Activated naive CD8-positive, alpha-beta T cell treated with anti-CD3 and anti-CD28 coated beads for 36 hours (primary cell): ENCODE measurements around the gene FSTL4. TPM values are rescaled to one million over a fixed set of nuclear protein-coding genes. Genes with fewer than 3 reads are reported as not detected.
A peak's percentile ranks its signal among the peaks of the same experiment; 100 is the strongest.

ENCODE experiments used
- DNase-seq: peaks from one replicate; pipeline ENCODE4 v3.0.0; 2021
- H3K27ac Mint-ChIP-seq: one replicate; pipeline ENCODE4 v1.8.0; 2022; ENCODE audit warnings: mild to moderate bottlenecking, moderate library complexity, mixed read lengths
- H3K27me3 Mint-ChIP-seq: one replicate; pipeline ENCODE4 v1.8.0; 2022; ENCODE audit warnings: mild to moderate bottlenecking, mixed read lengths
- H3K36me3 Mint-ChIP-seq: one replicate; pipeline ENCODE4 v1.8.0; 2021; ENCODE audit warnings: mild to moderate bottlenecking, mixed read lengths
- H3K4me1 Mint-ChIP-seq: one replicate; pipeline ENCODE4 v1.8.0; 2021; ENCODE audit warnings: mixed read lengths
- H3K4me3 Mint-ChIP-seq: one replicate; pipeline ENCODE4 v1.8.0; 2022; ENCODE audit warnings: mild to moderate bottlenecking, moderate library complexity, mixed read lengths
- H3K9me3 Mint-ChIP-seq: one replicate; pipeline ENCODE4 v1.8.0; 2022; ENCODE audit warnings: mixed read lengths
- total RNA-seq, 2 experiments: library from RNA; stranded (reverse); gene quantifications; one replicate each; pipeline ENCODE4 v1.2.3, GENCODE V29; 2021

The FSTL4 gene
- total RNA-seq, 2 experiments from 2014 or later: 0.10 to 0.29 TPM

DNA sequence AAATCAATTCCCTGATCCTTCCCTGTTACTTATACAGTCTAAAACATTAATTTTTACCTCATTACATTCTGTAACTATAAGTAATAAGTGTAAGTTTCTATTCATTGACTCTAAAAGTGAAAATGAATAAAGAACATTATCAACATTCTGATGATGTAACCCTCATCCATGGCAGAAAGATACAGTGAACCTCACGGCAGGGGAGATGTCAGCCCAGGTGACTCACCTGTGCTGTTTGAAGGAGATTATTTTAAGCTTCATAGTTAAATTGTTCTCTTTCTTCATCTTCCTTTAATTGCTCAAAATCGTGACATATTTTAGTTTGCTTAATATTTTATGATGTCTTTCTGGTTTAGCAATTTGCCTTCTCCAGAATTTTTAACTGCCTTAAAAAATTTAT, 268.1 kb downstream of the FSTL4 start:
- Mint-ChIP-seq H3K27ac (no peak overlapping the region), H3K27me3 (no peaks in the 10 kb centered on the region), H3K4me3 (no peak overlapping the region), H3K36me3 (no peaks in the 10 kb centered on the region), H3K9me3 (no peaks in the 10 kb centered on the region), H3K4me1 (no peaks in the 10 kb centered on the region)
- DNase-seq: no peak

DNA sequence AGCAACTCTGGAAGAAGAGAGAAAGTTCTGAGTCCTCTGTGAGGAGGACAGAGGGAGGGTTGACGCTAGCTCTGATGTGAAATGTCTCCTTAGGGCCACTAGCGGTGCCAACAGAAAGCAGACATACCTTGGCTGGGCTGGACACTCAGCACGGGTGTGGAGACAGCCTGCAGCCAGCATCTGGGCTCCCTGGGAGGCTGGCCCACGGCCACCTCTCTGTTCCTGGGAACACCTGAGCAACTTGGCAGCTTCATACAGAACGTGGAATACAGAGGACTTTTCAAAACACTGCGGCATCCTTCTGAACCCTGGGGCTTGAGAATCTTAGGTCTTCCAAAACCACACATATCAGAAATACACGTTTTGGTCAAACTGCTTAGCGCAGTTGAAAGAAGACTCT, 269.1 kb downstream of the FSTL4 start:
- Mint-ChIP-seq H3K4me1 (no peaks in the 10 kb centered on the region), H3K4me3 (no peak overlapping the region), H3K36me3 (no peaks in the 10 kb centered on the region), H3K9me3 (no peaks in the 10 kb centered on the region), H3K27ac (no peak overlapping the region), H3K27me3 (no peaks in the 10 kb centered on the region)
- DNase-seq: no peak

DNA sequence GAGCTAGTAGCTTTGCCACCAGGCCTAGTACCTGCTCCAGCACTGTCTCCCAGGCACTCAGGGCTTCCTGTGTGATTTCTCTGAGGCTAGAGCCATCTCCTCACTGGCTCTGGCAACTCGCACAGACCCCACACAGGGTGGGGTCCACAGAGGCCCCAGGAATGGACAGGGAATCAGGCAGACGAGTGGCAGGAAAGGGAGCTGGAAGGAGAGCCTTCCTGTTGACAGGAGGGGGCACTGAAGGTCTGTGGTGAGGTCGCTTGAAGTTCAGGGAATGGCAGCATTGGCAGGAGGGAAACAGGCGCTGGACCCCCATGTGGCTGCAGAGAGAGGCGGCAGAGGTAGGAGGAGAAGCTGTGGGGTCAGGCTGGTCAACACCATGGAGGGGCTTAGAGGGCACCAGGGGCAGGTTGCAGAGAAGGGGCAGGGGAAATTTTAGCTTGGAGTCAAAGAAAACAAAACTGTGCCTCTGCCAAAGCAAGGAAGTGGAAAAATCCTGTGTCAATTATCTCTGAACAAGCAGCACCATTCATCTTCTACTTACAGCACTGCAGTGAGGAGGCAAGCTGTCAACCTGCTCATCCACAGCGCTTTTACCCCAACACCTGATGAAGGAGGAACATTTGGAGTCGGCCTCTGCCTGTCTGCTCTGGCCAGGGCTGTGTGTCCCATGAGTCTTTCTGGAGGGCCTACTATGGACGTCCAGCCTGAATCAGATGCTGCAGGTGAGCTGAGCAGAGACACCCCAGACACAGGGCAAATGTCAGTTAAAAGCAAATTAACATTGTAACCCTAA, 270.2 kb downstream of the FSTL4 start:
- no peak for DNase-seq
- no peaks in the 10 kb centered on the region for H3K9me3 Mint-ChIP-seq
- H3K4me1 Mint-ChIP-seq: no peaks in the 10 kb centered on the region
- no peak overlapping the region for H3K4me3 Mint-ChIP-seq
- no peak overlapping the region for H3K27ac Mint-ChIP-seq
- H3K36me3 Mint-ChIP-seq: no peaks in the 10 kb centered on the region
- no peaks in the 10 kb centered on the region for H3K27me3 Mint-ChIP-seq

DNA sequence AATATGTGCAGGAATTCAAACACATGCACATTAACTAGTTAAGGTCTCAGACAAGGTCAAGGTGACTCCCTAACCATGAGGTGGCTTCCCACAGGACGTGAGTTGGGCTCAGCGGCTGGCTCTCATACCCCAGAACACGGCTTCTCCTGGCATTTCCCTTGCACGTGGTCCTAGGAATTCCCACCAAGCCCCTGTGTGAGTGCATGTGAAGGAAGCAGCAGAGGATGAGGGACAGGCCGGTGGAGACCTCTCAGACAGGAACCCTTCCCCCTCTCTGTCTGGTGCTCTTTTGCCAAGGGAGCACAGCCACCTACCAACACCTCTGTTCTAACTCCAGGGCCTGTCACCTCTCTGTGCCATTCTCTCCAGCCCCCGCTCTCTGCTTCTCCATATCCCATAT, 271.0 kb downstream of the FSTL4 start:
- no peaks in the 10 kb centered on the region for H3K36me3 Mint-ChIP-seq
- H3K27ac Mint-ChIP-seq: no peak overlapping the region
- DNase-seq: no peak
- no peaks in the 10 kb centered on the region for H3K4me1 Mint-ChIP-seq
- H3K4me3 Mint-ChIP-seq: no peak overlapping the region
- no peaks in the 10 kb centered on the region for H3K9me3 Mint-ChIP-seq
- H3K27me3 Mint-ChIP-seq: no peaks in the 10 kb centered on the region

DNA sequence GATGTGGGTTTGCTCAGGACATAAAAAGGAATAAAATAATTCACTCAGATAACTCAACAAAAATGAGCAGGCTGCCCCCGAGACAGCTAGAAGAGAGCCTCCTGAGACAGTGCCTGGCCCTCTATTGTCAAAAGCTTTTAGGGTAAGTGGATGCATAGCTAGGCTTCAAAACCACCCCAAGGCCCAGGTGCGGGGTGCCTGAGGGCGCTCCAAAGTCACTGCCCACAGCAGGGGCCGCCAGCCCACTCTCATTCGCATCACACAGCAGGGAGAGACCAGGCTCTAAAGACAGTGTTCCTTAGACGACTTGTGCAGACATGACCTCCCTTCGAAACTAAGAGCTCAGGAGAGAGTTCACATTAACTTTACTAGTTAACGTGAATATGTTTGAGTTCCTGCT, 271.5 kb downstream of the FSTL4 start:
- Mint-ChIP-seq H3K36me3 (no peaks in the 10 kb centered on the region), H3K4me3 (no peak overlapping the region), H3K4me1 (no peaks in the 10 kb centered on the region), H3K27ac (no peak overlapping the region), H3K9me3 (no peaks in the 10 kb centered on the region), H3K27me3 (no peaks in the 10 kb centered on the region)
- no peak for DNase-seq

DNA sequence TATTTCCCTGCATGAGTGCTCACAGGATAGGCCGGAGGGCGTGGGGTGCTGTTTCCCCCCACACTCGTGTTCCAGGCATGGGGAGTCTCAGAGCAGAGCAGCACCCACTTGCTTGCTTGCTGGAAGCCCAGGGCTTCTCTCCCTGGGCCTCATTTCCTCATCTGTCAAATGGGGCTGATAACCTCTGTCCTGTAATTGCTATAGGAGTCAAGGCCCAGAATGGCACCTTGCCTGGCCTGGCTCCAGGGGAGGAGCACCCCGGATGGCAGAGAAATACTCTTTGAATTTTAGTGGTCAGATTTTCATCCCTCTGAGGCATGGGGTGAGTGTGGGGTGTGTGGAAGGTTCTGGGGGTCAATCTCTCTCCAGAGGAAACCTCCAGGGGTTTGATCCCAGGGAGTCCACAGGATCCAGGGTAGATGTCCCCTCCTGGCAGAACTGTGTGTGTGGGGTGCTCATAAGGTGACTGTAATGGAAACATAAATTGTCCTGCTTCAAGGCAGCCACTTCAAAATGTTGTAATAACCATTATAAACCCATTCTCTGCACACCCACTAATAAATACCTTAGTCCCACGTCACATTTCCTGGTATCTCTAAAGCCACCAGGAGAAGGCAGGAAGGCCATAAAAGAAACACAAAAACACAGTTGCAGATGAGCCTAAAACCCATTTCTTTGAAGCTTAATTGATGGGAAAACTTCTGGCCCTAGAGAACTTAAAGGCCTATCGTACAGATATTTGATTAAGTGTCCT, 272.2 kb downstream of the FSTL4 start:
- DNase-seq: no peak
- Mint-ChIP-seq H3K36me3 (no peaks in the 10 kb centered on the region), H3K27ac (no peak overlapping the region), H3K4me3 (no peak overlapping the region), H3K4me1 (no peaks in the 10 kb centered on the region), H3K9me3 (no peaks in the 10 kb centered on the region), H3K27me3 (no peaks in the 10 kb centered on the region)

DNA sequence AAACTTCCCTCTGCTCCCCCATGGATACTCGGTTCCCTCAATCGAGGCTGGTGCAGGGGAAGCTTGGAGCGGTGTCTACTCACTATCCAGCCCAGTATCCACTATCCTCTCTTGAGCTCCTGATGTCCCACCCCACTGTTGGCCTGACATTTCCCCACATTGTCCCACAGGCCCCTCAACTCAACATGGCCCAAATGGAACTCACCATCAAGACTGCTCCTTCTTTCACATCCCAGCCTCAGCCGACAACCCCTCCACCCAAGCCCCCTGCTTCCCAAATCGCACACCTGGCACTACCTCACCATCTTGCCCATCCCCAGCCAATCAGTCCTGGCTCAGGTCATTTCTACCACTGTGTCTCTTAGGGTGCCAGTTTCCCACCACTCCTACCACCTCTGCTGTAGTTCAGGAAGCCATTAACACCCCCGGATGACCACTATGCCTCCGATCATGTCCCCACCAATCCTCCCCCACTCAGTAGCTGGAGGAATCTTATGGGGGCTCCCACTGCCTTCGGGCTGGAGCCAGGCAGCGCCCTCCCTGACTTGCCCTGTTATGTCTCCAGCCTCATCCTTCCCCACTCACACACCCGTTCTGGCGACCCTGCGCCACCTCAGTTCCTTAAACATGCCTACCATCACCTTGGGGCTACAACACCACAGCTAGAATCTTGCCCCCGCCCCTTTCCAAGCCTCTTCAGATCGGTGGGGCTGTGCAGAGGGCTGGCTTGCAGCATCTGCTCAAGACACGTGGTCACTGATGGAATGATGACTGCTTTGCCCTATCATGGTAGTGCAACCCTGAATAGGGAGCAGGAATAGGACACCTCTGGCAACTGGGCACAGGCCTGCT, 273.6 kb downstream of the FSTL4 start:
- no peaks in the 10 kb centered on the region for H3K4me1 Mint-ChIP-seq
- no peak overlapping the region for H3K4me3 Mint-ChIP-seq
- no peaks in the 10 kb centered on the region for H3K27me3 Mint-ChIP-seq
- DNase-seq: no peak
- no peak overlapping the region for H3K27ac Mint-ChIP-seq
- no peaks in the 10 kb centered on the region for H3K9me3 Mint-ChIP-seq
- no peaks in the 10 kb centered on the region for H3K36me3 Mint-ChIP-seq

DNA sequence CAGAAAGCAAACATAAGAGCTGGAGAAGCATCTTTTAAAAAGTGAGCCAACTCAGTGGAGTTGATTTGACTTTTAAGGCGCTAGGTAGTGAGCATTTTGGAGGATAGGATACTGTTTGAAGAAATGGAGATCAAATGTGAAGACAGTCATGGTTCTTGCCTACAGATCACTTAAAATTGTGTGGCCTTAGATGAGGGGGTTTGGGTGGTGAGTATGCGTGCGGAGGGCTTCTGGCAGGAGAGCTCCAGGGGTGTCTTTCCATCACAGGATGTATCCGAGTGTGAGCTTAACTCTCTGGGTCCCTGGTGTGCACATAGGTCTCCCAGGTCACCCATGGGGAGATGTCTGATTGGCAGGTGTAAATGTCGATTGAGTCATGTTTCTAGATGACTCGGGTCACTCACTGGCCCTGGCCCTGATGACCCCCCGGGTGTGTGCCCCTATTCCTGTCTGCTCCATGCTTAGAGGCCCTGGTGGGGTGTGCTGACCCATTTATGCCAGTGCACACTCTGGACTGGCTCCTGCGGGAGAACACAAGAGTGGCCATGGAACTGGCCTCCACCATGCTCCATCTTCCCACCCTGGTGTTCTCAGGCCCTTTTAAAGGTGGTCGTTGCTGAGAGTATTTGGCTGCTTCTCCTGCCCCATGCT, 274.4 kb downstream of the FSTL4 start:
- Mint-ChIP-seq H3K36me3 (no peaks in the 10 kb centered on the region), H3K27ac (no peak overlapping the region), H3K9me3 (no peaks in the 10 kb centered on the region), H3K4me1 (peaks cover 5% of the 10 kb centered on the region), H3K27me3 (no peaks in the 10 kb centered on the region), H3K4me3 (no peak overlapping the region)
- DNase-seq: no peak

DNA sequence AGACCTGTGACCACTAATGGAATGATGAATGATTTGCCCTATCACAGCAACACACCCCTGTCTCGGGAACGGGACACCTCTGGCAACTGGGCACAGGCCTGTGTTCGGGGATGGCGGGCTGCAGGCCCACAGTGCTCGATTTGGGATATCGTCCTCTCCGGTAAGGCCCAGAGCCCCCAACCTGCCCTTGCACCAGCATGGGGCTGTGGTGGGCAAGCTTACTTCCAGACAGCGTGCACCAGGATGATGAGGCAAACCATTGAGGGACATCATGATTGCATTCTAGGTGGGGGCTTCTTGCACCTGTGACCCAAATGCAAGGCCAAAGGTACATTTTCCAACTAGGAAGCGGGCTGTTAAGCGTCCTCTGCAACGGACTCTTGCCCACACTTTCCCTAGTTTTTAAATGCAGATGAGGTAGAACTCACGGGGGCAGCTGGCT, 275.4 kb downstream of the FSTL4 start:
- Mint-ChIP-seq H3K4me3 (no peak overlapping the region), H3K27me3 (no peaks in the 10 kb centered on the region), H3K9me3 (no peaks in the 10 kb centered on the region), H3K27ac (no peak overlapping the region), H3K36me3 (no peaks in the 10 kb centered on the region), H3K4me1 (peaks cover 13% of the 10 kb centered on the region)
- DNase-seq: no peak

DNA sequence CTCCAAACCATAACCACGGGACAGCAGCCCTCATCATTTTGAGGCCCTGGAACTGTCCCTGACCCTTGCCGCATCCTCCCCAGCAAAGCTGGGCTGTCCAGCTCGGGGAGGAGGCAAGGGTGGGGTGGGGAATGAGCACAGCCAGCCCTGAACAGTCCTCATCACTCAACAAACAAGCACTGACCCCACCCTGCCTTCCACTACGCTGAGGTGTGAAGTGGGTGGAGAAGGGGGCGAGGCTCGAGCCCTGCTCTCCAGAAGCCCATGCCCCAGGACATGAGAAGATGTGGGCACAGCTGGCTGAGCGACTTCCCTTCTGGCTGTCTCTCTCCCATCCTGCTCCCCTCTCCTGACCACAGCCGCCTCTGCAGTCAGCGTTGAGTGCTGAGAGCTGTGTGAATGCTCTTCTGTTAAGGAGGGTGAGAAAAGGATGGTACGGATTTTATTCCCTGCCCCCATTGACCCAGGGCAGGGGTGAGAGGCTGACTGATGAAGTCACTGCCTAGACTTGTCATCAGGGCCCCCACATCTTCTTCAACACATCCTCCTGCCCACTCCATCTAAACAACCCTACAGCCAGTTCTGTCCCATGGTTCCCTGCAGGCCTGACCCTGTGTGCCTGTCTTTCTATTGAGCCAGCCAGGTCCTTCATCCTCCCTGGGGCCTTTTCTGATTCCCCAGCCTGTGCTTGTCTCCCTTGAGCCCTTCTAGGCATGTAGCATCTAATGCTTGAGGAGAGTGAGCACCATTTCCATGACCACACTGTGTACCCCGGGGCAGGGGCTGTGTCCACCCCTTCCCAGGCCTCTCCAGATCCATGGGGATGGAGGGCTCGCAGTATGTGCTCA, 276.0 kb downstream of the FSTL4 start:
- Mint-ChIP-seq H3K4me1 (peaks cover 19% of the 10 kb centered on the region), H3K9me3 (no peaks in the 10 kb centered on the region), H3K4me3 (no peak overlapping the region), H3K27ac (no peak overlapping the region), H3K36me3 (no peaks in the 10 kb centered on the region), H3K27me3 (no peaks in the 10 kb centered on the region)
- DNase-seq: peak; percentile 36

DNA sequence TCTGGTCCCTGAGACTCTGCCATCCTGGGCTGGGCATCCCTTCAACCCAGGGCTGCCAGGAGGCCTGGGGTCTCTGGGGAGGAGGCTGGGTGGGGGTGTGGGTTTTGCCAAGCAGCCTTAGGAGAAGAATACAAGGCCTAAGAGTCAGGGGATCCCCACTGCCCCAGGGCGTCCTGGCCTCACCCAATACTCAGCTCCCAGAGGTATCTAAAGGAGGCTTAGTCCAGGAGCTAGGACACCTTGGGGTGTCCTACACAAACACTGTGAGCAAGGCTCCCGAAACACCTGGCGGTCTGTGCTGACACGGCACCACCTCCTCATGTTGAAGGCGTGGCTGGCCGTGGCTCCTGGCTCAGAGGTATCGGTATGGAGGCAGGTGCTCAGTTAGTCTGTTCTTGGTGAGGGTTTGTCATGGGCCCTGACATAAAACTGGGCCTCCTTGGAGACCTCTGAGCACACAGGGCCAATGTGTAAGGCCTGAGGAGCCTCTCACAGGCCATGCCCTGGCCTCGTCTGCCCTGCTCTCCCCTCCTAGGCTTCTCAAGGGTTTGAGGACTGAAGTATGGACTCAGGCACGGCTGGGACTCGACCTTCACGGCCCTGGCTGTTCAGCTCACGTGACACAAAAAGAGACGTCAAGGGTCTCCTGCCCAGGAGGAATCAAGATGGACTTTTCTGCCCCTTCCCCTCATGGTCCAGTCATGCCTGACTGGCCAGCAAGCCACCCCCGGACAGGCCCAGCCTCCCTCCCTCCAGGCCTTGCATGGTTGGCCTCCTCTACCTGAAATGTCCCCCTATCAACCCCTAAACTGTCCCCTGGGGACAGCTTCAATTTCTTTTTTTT, 277.3 kb downstream of the FSTL4 start:
- H3K9me3 Mint-ChIP-seq: no peaks in the 10 kb centered on the region
- no peaks in the 10 kb centered on the region for H3K36me3 Mint-ChIP-seq
- peaks cover 22% of the 10 kb centered on the region for H3K4me1 Mint-ChIP-seq
- H3K4me3 Mint-ChIP-seq: no peak overlapping the region
- no peak overlapping the region for H3K27ac Mint-ChIP-seq
- no peak for DNase-seq
- no peaks in the 10 kb centered on the region for H3K27me3 Mint-ChIP-seq

DNA sequence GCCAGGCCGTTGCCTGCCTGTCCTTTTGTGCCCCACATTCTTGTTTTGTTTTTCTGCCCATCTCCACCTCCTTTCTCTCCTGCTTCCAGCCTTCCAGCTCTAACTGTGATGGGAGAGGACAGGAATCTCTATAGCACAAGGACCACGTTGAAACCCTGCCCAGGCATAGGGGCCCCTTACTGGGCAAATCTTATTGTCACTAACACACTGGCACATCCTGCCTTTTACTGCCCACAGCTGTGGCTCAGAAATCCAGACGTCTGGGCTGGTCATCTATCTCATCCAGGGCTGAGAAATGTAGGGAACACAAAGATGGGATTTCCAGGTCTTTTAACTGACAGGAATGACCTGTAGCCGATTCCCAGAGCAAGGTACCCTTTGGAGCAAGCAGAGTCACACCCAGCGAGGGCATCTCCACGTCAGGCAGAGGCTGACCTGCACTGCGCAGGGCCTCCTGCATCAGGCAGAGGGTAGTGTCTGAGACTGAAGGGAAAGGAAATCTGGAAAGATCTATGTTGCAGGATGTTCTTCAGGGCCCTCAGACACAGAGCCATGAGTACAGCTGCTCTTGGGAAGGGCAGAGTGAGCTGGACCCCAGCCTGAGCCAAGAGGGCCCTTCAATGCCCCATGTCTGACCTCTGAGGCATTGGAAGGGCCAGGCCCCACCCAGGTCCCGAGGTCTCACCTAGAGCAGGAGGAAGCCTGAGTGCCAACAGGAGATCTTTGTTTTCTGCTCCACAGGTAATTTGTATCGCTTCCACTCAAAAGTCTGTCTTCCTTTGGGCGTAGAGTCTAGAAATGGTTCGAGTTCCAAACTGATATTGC, 278.8 kb downstream of the FSTL4 start:
- peaks cover 22% of the 10 kb centered on the region for H3K4me1 Mint-ChIP-seq
- no peaks in the 10 kb centered on the region for H3K36me3 Mint-ChIP-seq
- no peak overlapping the region for H3K27ac Mint-ChIP-seq
- H3K27me3 Mint-ChIP-seq: no peaks in the 10 kb centered on the region
- no peak overlapping the region for H3K4me3 Mint-ChIP-seq
- no peaks in the 10 kb centered on the region for H3K9me3 Mint-ChIP-seq
- no peak for DNase-seq
